ENCODE data around the gene OPN1MW. TPM values are rescaled to one million over a fixed set of nuclear protein-coding genes. Genes with fewer than 3 reads are reported as not detected.
"Not testable (repeated sequence)": the region's sequence is repeated elsewhere in the genome, so short reads cannot be mapped to it uniquely, and the experiment has no call there.

The OPN1MW gene
- total RNA-seq, 1 experiment from 2014 or later = not detected

GRCh38 chrX:154192846-154193245, 10.4 kb downstream of the OPN1MW start:
- H3K27me3 ChIP-seq (replicated peaks; ENCODE audit: control insufficient read depth, insufficient read depth, low read length); intact Hi-C loops (cut with micrococcal nuclease; ENCODE audit: unreplicated experiment); H3K27ac Mint-ChIP-seq (ENCODE audit: unreplicated experiment); H3K36me3 Mint-ChIP-seq (ENCODE audit: insufficient read depth, unreplicated experiment); H3K9me3 ChIP-seq; H3K27me3 Mint-ChIP-seq (ENCODE audit: insufficient read depth, unreplicated experiment); CTCF ChIA-PET; H3K9me3 Mint-ChIP-seq (ENCODE audit: unreplicated experiment); POLR2A ChIA-PET; BruUV-seq (replicated peaks); H3K4me1 Mint-ChIP-seq (ENCODE audit: low read depth, unreplicated experiment); H3K4me3 Mint-ChIP-seq (ENCODE audit: unreplicated experiment); DNase-seq; H3K36me3 ChIP-seq (ENCODE audit: control insufficient read depth, insufficient read depth, low read length); H3K4me1 ChIP-seq; H3K4me3 ChIP-seq (ENCODE audit: low read depth, low read length): not testable (repeated sequence)

DNA sequence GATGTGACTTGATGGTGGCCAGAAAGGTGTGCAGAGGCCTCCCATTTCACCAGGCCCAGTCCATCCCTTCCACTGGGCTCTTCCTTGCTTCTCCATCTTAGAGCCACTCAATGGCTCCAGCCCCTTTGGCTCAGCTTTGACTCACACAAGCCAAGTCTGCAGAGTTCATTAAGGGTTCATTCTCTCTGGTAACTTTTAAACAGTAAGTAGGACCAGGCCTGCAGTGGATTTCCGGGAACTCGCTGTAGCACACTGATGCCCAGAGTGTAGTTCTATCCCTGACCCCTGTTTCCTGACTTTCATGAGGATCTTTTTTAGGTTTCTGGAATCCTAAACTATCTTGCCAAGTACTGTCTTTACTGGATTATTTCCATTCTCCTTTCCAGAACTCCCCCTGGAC, 11.9 kb downstream of the OPN1MW start:
- H3K4me3 ChIP-seq (ENCODE audit: low read depth, low read length); H3K27ac Mint-ChIP-seq (ENCODE audit: unreplicated experiment); H3K27me3 ChIP-seq (replicated peaks; ENCODE audit: control insufficient read depth, insufficient read depth, low read length); H3K4me1 Mint-ChIP-seq (ENCODE audit: low read depth, unreplicated experiment); H3K27me3 Mint-ChIP-seq (ENCODE audit: insufficient read depth, unreplicated experiment); CTCF ChIA-PET; H3K4me3 Mint-ChIP-seq (ENCODE audit: unreplicated experiment); POLR2A ChIA-PET; BruUV-seq (replicated peaks); H3K9me3 Mint-ChIP-seq (ENCODE audit: unreplicated experiment); H3K36me3 Mint-ChIP-seq (ENCODE audit: insufficient read depth, unreplicated experiment); DNase-seq; intact Hi-C loops (cut with micrococcal nuclease; ENCODE audit: unreplicated experiment); H3K9me3 ChIP-seq; H3K36me3 ChIP-seq (ENCODE audit: control insufficient read depth, insufficient read depth, low read length); H3K4me1 ChIP-seq: not testable (repeated sequence)

GRCh38 chrX:154196466-154196865, 14.1 kb downstream of the OPN1MW start:
- H3K27me3 ChIP-seq (replicated peaks; ENCODE audit: control insufficient read depth, insufficient read depth, low read length); H3K27me3 Mint-ChIP-seq (ENCODE audit: insufficient read depth, unreplicated experiment); H3K27ac Mint-ChIP-seq (ENCODE audit: unreplicated experiment); H3K9me3 Mint-ChIP-seq (ENCODE audit: unreplicated experiment); POLR2A ChIA-PET; H3K4me1 Mint-ChIP-seq (ENCODE audit: low read depth, unreplicated experiment); intact Hi-C loops (cut with micrococcal nuclease; ENCODE audit: unreplicated experiment); H3K4me1 ChIP-seq; H3K36me3 Mint-ChIP-seq (ENCODE audit: insufficient read depth, unreplicated experiment); H3K9me3 ChIP-seq; H3K4me3 ChIP-seq (ENCODE audit: low read depth, low read length); CTCF ChIA-PET; H3K36me3 ChIP-seq (ENCODE audit: control insufficient read depth, insufficient read depth, low read length); DNase-seq; BruUV-seq (replicated peaks); H3K4me3 Mint-ChIP-seq (ENCODE audit: unreplicated experiment): not testable (repeated sequence)

DNA sequence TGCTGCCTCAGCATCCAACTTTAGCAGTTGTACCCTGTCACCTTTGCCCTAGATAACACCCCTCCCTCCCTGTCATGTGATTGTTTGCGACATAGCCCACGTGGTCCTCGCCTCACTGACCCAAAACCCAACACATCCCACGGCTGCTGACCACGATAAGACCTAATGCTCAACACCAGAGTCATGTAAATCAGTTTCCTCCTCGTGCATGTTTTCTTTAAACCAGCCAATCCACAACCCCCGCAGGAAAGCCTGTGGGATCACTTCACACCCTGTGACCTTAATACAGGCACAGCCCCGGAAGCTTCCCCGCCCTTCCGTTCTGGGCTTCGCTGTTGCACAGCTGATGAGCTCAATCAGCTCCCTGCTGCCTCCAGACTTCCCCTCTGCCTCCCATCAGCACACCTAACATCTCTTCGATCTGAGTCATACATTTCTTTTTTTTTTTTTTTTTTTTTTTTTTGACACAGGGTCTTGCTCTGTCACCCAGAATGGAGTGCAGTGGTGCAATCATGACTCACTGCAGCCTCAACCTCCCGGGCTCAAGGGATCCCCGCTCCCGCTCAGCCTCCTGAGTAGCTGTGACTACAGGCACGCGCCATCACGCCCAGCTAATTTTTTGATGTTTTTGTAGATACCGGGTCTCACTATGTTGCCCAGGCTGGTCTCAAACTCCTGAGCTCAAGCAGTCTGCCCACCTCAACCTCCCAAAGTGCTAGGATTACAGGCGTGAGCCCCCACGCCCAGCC, 27.4 kb downstream of the OPN1MW start:
- H3K27me3 Mint-ChIP-seq (ENCODE audit: insufficient read depth, unreplicated experiment); DNase-seq; H3K36me3 Mint-ChIP-seq (ENCODE audit: insufficient read depth, unreplicated experiment); H3K36me3 ChIP-seq (ENCODE audit: control insufficient read depth, insufficient read depth, low read length); H3K27me3 ChIP-seq (replicated peaks; ENCODE audit: control insufficient read depth, insufficient read depth, low read length); BruUV-seq (replicated peaks); H3K27ac Mint-ChIP-seq (ENCODE audit: unreplicated experiment); POLR2A ChIA-PET; H3K9me3 ChIP-seq; H3K4me3 ChIP-seq (ENCODE audit: low read depth, low read length); H3K4me1 Mint-ChIP-seq (ENCODE audit: low read depth, unreplicated experiment); intact Hi-C loops (cut with micrococcal nuclease; ENCODE audit: unreplicated experiment); H3K9me3 Mint-ChIP-seq (ENCODE audit: unreplicated experiment); H3K4me1 ChIP-seq; H3K4me3 Mint-ChIP-seq (ENCODE audit: unreplicated experiment); CTCF ChIA-PET: not testable (repeated sequence)

GRCh38 chrX:154211057-154211456, 28.7 kb downstream of the OPN1MW start:
- BruUV-seq (replicated peaks); H3K36me3 ChIP-seq (ENCODE audit: control insufficient read depth, insufficient read depth, low read length); H3K27me3 Mint-ChIP-seq (ENCODE audit: insufficient read depth, unreplicated experiment); H3K4me3 ChIP-seq (ENCODE audit: low read depth, low read length); H3K9me3 Mint-ChIP-seq (ENCODE audit: unreplicated experiment); intact Hi-C loops (cut with micrococcal nuclease; ENCODE audit: unreplicated experiment); H3K27me3 ChIP-seq (replicated peaks; ENCODE audit: control insufficient read depth, insufficient read depth, low read length); H3K36me3 Mint-ChIP-seq (ENCODE audit: insufficient read depth, unreplicated experiment); H3K27ac Mint-ChIP-seq (ENCODE audit: unreplicated experiment); H3K4me1 Mint-ChIP-seq (ENCODE audit: low read depth, unreplicated experiment); CTCF ChIA-PET; H3K9me3 ChIP-seq; H3K4me1 ChIP-seq; DNase-seq; POLR2A ChIA-PET; H3K4me3 Mint-ChIP-seq (ENCODE audit: unreplicated experiment): not testable (repeated sequence)

GRCh38 chrX:154211499-154211898, 29.1 kb downstream of the OPN1MW start:
- BruUV-seq (replicated peaks); CTCF ChIA-PET; H3K36me3 ChIP-seq (ENCODE audit: control insufficient read depth, insufficient read depth, low read length); H3K27me3 Mint-ChIP-seq (ENCODE audit: insufficient read depth, unreplicated experiment); H3K9me3 Mint-ChIP-seq (ENCODE audit: unreplicated experiment); H3K4me3 ChIP-seq (ENCODE audit: low read depth, low read length); H3K36me3 Mint-ChIP-seq (ENCODE audit: insufficient read depth, unreplicated experiment); H3K27me3 ChIP-seq (replicated peaks; ENCODE audit: control insufficient read depth, insufficient read depth, low read length); H3K9me3 ChIP-seq; intact Hi-C loops (cut with micrococcal nuclease; ENCODE audit: unreplicated experiment); H3K4me1 ChIP-seq; DNase-seq; POLR2A ChIA-PET; H3K4me3 Mint-ChIP-seq (ENCODE audit: unreplicated experiment); H3K4me1 Mint-ChIP-seq (ENCODE audit: low read depth, unreplicated experiment); H3K27ac Mint-ChIP-seq (ENCODE audit: unreplicated experiment): not testable (repeated sequence)

DNA sequence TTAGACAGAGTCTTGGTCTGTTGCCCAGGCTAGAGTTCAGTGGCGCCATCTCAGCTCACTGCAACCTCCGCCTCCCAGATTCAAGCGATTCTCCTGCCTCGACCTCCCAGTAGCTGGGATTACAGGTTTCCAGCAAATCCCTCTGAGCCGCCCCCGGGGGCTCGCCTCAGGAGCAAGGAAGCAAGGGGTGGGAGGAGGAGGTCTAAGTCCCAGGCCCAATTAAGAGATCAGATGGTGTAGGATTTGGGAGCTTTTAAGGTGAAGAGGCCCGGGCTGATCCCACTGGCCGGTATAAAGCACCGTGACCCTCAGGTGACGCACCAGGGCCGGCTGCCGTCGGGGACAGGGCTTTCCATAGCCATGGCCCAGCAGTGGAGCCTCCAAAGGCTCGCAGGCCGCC, 37.1 kb downstream of the OPN1MW start, which contains the start of gene OPN1MW2:
Gene OPN1MW2, plus strand, starts transcription at position 301 of the 400 bp plus-strand sequence. Its CDS starts 60 bp downstream, at position 361.
- H3K4me3 ChIP-seq (ENCODE audit: low read depth, low read length); H3K4me3 Mint-ChIP-seq (ENCODE audit: unreplicated experiment); CTCF ChIA-PET; POLR2A ChIA-PET; H3K36me3 Mint-ChIP-seq (ENCODE audit: insufficient read depth, unreplicated experiment); BruUV-seq (replicated peaks); DNase-seq; H3K36me3 ChIP-seq (ENCODE audit: control insufficient read depth, insufficient read depth, low read length); intact Hi-C loops (cut with micrococcal nuclease; ENCODE audit: unreplicated experiment); H3K27me3 ChIP-seq (replicated peaks; ENCODE audit: control insufficient read depth, insufficient read depth, low read length); H3K27ac Mint-ChIP-seq (ENCODE audit: unreplicated experiment); H3K27me3 Mint-ChIP-seq (ENCODE audit: insufficient read depth, unreplicated experiment); H3K9me3 ChIP-seq; H3K4me1 Mint-ChIP-seq (ENCODE audit: low read depth, unreplicated experiment); H3K9me3 Mint-ChIP-seq (ENCODE audit: unreplicated experiment); H3K4me1 ChIP-seq: not testable (repeated sequence)

Measured in Caco-2 (cell line).